Measurements from ENCODE around the gene RSAD1.

Gene RSAD1

GRCh38 chr17:50478391-50479381 is at the start of gene RSAD1:
Gene RSAD1 (plus strand): TSS chr17:50478860. CDS start chr17:50478885, 25 bp downstream.
- TF ChIP-seq ZFX (IDR thresholded peaks at IDR 0.05): peak; percentile 92
- peak; percentile 99 for TF ChIP-seq CTCF (conservative IDR thresholded peaks at IDR 0.05)
- peak within 1 kb of the TSS; percentile 89 for H3K27ac ChIP-seq

GRCh38 chr17:50429793-50430192 is 48.9 kb upstream of the RSAD1 start:
- TF ChIP-seq CTCF (conservative IDR thresholded peaks at IDR 0.05) (no peak), ZFX (IDR thresholded peaks at IDR 0.05) (no peak)
- no peak overlapping the region for H3K27ac ChIP-seq

- no peak overlapping the region for H3K27ac ChIP-seq
- TF ChIP-seq CTCF (conservative IDR thresholded peaks at IDR 0.05) (no peak), ZFX (IDR thresholded peaks at IDR 0.05) (no peak)
Observed at GRCh38 chr17:50430821-50431618, 47.6 kb upstream of the RSAD1 start.

- no peak overlapping the region for H3K27ac ChIP-seq
- TF ChIP-seq CTCF (conservative IDR thresholded peaks at IDR 0.05) (no peak), ZFX (IDR thresholded peaks at IDR 0.05) (no peak)
Observed at GRCh38 chr17:50432125-50432762, 46.4 kb upstream of the RSAD1 start.

GRCh38 chr17:50437409-50437808 is 41.3 kb upstream of the RSAD1 start:
- no peak overlapping the region for H3K27ac ChIP-seq
- no peak for TF ChIP-seq ZFX (IDR thresholded peaks at IDR 0.05)
- TF ChIP-seq CTCF (conservative IDR thresholded peaks at IDR 0.05): no peak

- H3K27ac ChIP-seq: no peak overlapping the region
- TF ChIP-seq ZFX (IDR thresholded peaks at IDR 0.05) (no peak), CTCF (conservative IDR thresholded peaks at IDR 0.05) (no peak)
Observed at GRCh38 chr17:50439008-50439407, 39.7 kb upstream of the RSAD1 start.

All from C4-2B (cell line).